Muscle of leg (tissue), 11 donors: ENCODE results near the gene MAGI1. TPM values are rescaled to one million over a fixed set of nuclear protein-coding genes. Genes with fewer than 3 reads are reported as not detected.

Experiments used
- DNase-seq: peaks from one replicate; pipeline ENCODE4 v3.0.0; 2013
- H3K27ac ChIP-seq: one replicate; pipeline ENCODE4 v1.5.1; 2013; ENCODE audit warnings: mild to moderate bottlenecking, low read length, control low read depth
- H3K27me3 ChIP-seq: one replicate; pipeline ENCODE4 v1.6.1; 2013; ENCODE audit warnings: low read length; ENCODE audit not compliant: control insufficient read depth, insufficient read depth
- H3K36me3 ChIP-seq: one replicate; pipeline ENCODE4 v1.6.1; 2013; ENCODE audit warnings: low read length; ENCODE audit not compliant: control insufficient read depth, insufficient read depth
- H3K4me1 ChIP-seq: one replicate; pipeline ENCODE4 v1.6.1; 2013; ENCODE audit warnings: low read length; ENCODE audit not compliant: control insufficient read depth, insufficient read depth
- H3K4me3 ChIP-seq: one replicate; pipeline ENCODE4 v1.5.1; 2013; ENCODE audit warnings: low read length, control low read depth
- H3K9me3 ChIP-seq: replicated peaks from 2 replicates; pipeline ENCODE4 v1.6.1; 2013; ENCODE audit warnings: low read depth, low read length; ENCODE audit not compliant: control insufficient read depth
- WGBS: methylation state at CpG from one replicate; pipeline ENCODE4 v1.1.5; 2013; ENCODE audit warnings: missing lambda C conversion rate; ENCODE audit not compliant: insufficient coverage; 5-methylcytosine and 5-hydroxymethylcytosine counted together
- polyA plus RNA-seq, 8 donors: library from polyadenylated mRNA; unstranded; fragments of 120-200 nt; gene quantifications; one replicate each; pipeline versions ENCODE4 v1.2.1 to v1.2.3, GENCODE V29; 2013; ENCODE audit warnings: inconsistent platforms in 1 of 8, low replicate concordance in 1 of 8; ENCODE audit not compliant: insufficient read length in 8 of 8, insufficient read depth in 1 of 8
- total RNA-seq: library from RNA; stranded (reverse); fragments of 120-200 nt; gene quantifications from one replicate; pipeline ENCODE4 v1.2.4, GENCODE V29; 2013

MAGI1 gene
- total and polyA plus RNA-seq, 9 donors = 10.0 to 16.8 (median 12.0) TPM

DNA sequence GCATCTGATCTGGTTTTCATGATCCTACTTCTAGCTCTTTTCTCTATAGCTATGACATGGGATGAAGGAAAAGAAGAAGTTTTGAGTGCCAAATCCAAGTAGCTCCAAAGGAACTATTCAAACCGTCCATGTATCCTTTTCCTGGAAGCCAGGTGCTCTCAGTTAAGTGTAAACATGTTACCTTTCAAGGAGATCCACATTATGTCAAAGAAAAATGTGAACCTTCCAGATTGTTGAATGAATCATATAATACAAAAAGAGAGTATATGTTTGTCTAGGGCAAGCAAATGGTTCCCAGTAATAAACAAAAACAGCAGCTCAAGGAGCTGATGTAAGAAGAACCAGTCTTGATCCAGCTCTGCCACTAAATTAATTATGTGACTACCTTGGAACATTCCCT lies 534.9 kb downstream of the MAGI1 start:
- WGBS = no CpG with 5 or more reads among the region's 1 CpG
- DNase-seq = no peak
- no peaks in the 10 kb centered on the region for H3K9me3 ChIP-seq
- H3K4me3 ChIP-seq = no peak overlapping the region
- H3K4me1 ChIP-seq = no peaks in the 10 kb centered on the region
- no peak overlapping the region for H3K27ac ChIP-seq
- no peaks in the 10 kb centered on the region for H3K36me3 ChIP-seq
- no peaks in the 10 kb centered on the region for H3K27me3 ChIP-seq

DNA sequence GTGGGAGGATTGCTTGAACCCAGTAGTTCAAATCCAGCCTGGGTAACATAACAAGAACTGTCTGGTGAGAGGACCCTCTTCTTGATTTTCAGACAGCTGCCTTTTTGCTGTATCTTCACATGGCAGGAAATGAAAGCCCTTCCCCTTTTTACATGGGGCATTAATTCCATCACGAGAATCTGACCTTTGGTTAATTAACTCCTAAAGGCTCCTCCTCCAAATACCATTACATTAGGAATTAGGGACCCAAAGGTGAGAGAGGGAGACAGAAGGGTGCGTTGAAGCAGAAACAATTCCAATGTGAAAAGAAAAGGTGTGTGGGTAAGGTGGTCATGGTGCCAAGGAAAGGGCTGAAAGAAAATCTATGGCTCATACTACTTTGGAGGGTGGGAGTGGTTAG lies 536.2 kb downstream of the MAGI1 start:
- H3K4me3 ChIP-seq = no peak overlapping the region
- H3K9me3 ChIP-seq = no peaks in the 10 kb centered on the region
- no peaks in the 10 kb centered on the region for H3K4me1 ChIP-seq
- no peaks in the 10 kb centered on the region for H3K36me3 ChIP-seq
- no peak overlapping the region for H3K27ac ChIP-seq
- no peaks in the 10 kb centered on the region for H3K27me3 ChIP-seq
- no peak for DNase-seq
- WGBS = 89% methylated on average over 1 of the region's 2 CpGs

GRCh38 chr3:65500398-65501306 lies 538.1 kb downstream of the MAGI1 start:
- Histone ChIP-seq H3K9me3 (no peaks in the 10 kb centered on the region), H3K27ac (no peak overlapping the region), H3K4me1 (no peaks in the 10 kb centered on the region), H3K4me3 (no peak overlapping the region), H3K36me3 (no peaks in the 10 kb centered on the region), H3K27me3 (no peaks in the 10 kb centered on the region)
- no peak for DNase-seq
- 100% methylated on average over 1 of the region's 6 CpGs for WGBS

GRCh38 chr3:65497846-65498245 lies 540.9 kb downstream of the MAGI1 start:
- DNase-seq = no peak
- no peaks in the 10 kb centered on the region for H3K27me3 ChIP-seq
- H3K36me3 ChIP-seq = no peaks in the 10 kb centered on the region
- WGBS = no CpG with 5 or more reads among the region's 8 CpGs
- no peaks in the 10 kb centered on the region for H3K9me3 ChIP-seq
- H3K4me3 ChIP-seq = no peak overlapping the region
- no peaks in the 10 kb centered on the region for H3K4me1 ChIP-seq
- H3K27ac ChIP-seq = no peak overlapping the region

DNA sequence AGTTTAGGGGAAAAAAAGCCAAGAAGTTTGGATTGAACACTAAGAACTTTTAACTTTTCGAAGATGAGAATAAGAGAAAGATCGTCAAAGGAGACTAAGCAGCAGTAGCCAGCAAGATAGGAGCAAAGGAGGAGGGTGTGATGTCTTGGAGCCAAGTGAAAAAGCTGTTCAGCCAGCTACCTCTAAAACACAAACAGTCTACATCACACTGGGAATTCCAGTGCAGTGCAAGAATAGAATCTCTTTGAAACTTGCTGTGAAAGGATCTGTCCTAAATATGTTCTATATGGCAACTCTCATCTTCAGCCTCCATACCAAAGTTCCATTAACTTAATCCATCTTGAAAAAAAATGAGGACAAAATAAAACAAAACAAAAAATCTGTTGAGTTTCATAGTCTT lies 541.5 kb downstream of the MAGI1 start:
- WGBS = no CpG with 5 or more reads among the region's 2 CpGs
- H3K27me3 ChIP-seq = no peaks in the 10 kb centered on the region
- no peak for DNase-seq
- H3K4me3 ChIP-seq = no peak overlapping the region
- no peak overlapping the region for H3K27ac ChIP-seq
- no peaks in the 10 kb centered on the region for H3K9me3 ChIP-seq
- no peaks in the 10 kb centered on the region for H3K4me1 ChIP-seq
- no peaks in the 10 kb centered on the region for H3K36me3 ChIP-seq

GRCh38 chr3:65493938-65494337 lies 544.8 kb downstream of the MAGI1 start:
- H3K36me3 ChIP-seq = no peaks in the 10 kb centered on the region
- WGBS = 40% methylated on average over 1 of the region's 7 CpGs
- no peak overlapping the region for H3K27ac ChIP-seq
- H3K4me3 ChIP-seq = no peak overlapping the region
- no peaks in the 10 kb centered on the region for H3K9me3 ChIP-seq
- H3K4me1 ChIP-seq = no peaks in the 10 kb centered on the region
- H3K27me3 ChIP-seq = no peaks in the 10 kb centered on the region
- DNase-seq = no peak

GRCh38 chr3:65493371-65493882 lies 545.3 kb downstream of the MAGI1 start:
- Histone ChIP-seq H3K27ac (no peak overlapping the region), H3K36me3 (no peaks in the 10 kb centered on the region), H3K9me3 (no peaks in the 10 kb centered on the region), H3K27me3 (no peaks in the 10 kb centered on the region), H3K4me1 (no peaks in the 10 kb centered on the region), H3K4me3 (no peak overlapping the region)
- WGBS = 66% methylated on average over 6 of the region's 8 CpGs
- DNase-seq = no peak

DNA sequence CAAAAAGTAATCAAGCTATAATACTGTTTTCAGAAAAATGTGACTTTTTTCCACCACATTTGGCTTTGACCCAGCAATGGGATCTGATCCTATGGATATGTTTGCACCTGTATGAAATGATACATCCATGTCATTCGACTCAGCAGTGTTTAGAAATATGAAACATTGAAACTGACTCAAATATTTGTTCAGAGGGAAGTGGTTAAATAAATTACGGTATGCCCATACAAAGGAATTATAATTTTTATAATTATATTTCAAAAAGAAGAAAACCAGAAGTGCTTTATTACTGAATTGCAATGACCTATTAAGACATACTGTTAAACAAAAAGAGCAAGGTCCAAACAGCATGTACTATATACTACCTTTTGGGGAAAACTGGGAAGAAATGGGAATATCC lies 546.5 kb downstream of the MAGI1 start:
- no peaks in the 10 kb centered on the region for H3K4me1 ChIP-seq
- WGBS = no CpG with 5 or more reads among the region's 2 CpGs
- H3K36me3 ChIP-seq = no peaks in the 10 kb centered on the region
- H3K4me3 ChIP-seq = no peak overlapping the region
- DNase-seq = no peak
- H3K27me3 ChIP-seq = no peaks in the 10 kb centered on the region
- no peaks in the 10 kb centered on the region for H3K9me3 ChIP-seq
- H3K27ac ChIP-seq = no peak overlapping the region

DNA sequence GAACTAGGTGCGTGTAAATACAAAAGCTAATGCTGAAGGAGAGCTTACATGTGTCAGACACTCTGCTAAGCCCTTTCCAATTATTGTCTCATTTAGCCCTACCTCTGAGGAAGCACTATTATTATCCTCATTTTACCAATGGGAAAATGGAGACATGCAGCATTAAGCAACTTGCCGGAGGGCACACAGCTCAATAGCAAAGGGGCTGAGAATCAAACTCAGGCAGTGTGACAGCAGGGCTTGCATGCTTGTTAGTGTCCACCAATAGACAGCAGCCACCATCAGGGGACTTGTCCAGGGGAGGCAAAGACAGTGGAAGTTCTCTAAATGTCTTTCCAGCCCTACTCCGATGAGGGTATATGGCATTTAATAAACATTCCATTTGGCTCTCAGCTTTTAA lies 548.6 kb downstream of the MAGI1 start:
- no CpG with 5 or more reads among the region's 3 CpGs for WGBS
- H3K27ac ChIP-seq = no peak overlapping the region
- no peak for DNase-seq
- no peaks in the 10 kb centered on the region for H3K9me3 ChIP-seq
- no peaks in the 10 kb centered on the region for H3K36me3 ChIP-seq
- no peak overlapping the region for H3K4me3 ChIP-seq
- H3K4me1 ChIP-seq = peaks cover 9% of the 10 kb centered on the region
- no peaks in the 10 kb centered on the region for H3K27me3 ChIP-seq

GRCh38 chr3:65489253-65489652 lies 549.5 kb downstream of the MAGI1 start:
- H3K9me3 ChIP-seq = no peaks in the 10 kb centered on the region
- no CpG with 5 or more reads among the region's 2 CpGs for WGBS
- H3K4me3 ChIP-seq = no peak overlapping the region
- no peak overlapping the region for H3K27ac ChIP-seq
- H3K36me3 ChIP-seq = no peaks in the 10 kb centered on the region
- H3K27me3 ChIP-seq = no peaks in the 10 kb centered on the region
- peaks cover 18% of the 10 kb centered on the region for H3K4me1 ChIP-seq
- no peak for DNase-seq
